Astrocyte (in vitro differentiated cells and primary cell): ENCODE measurements around the gene S100A14. TPM values are rescaled to one million over a fixed set of nuclear protein-coding genes. Genes with fewer than 3 reads are reported as not detected.

Experiments
- DNase-seq: peaks from one replicate; pipeline ENCODE4 v3.0.0-alpha.2; 2010; ENCODE audit warnings: low read depth
- FAIRE-seq: peaks from 2 replicates; lab custom pipeline; 2011; peaks lifted over from hg19 to GRCh38; lab: Jason Lieb, UNC
- H2AFZ ChIP-seq: 2 replicates; pipeline ENCODE4 v1.6.0; 2012; ENCODE audit warnings: low read depth, low read length, inconsistent platforms
- H3K27ac ChIP-seq: 2 replicates; pipeline ENCODE4 v1.5.1; 2011; ENCODE audit warnings: low read depth, low read length, inconsistent platforms
- H3K27me3 ChIP-seq: 2 replicates; pipeline ENCODE4 v1.6.0; 2011; ENCODE audit warnings: low read length, inconsistent platforms; ENCODE audit not compliant: insufficient read depth
- H3K36me3 ChIP-seq: 2 replicates; pipeline ENCODE4 v1.5.1; 2011; ENCODE audit warnings: low read length, inconsistent platforms; ENCODE audit not compliant: insufficient read depth
- H3K4me1 ChIP-seq: 2 replicates; pipeline ENCODE4 v1.5.1; 2011; ENCODE audit warnings: low read length, inconsistent platforms; ENCODE audit not compliant: insufficient read depth
- H3K4me2 ChIP-seq: 2 replicates; pipeline ENCODE4 v1.6.0; 2012; ENCODE audit warnings: low read length, inconsistent platforms
- H3K4me3 ChIP-seq: 2 replicates; pipeline ENCODE4 v1.5.1; 2011; ENCODE audit warnings: low read depth, mild to moderate bottlenecking, low read length, inconsistent platforms; ENCODE audit not compliant: insufficient read depth
- H3K79me2 ChIP-seq: 2 replicates; pipeline ENCODE4 v1.6.0; 2012; ENCODE audit warnings: mild to moderate bottlenecking, low read length, inconsistent platforms; ENCODE audit not compliant: insufficient read depth
- H3K9ac ChIP-seq: 2 replicates; pipeline ENCODE4 v1.6.0; 2012; ENCODE audit warnings: mild to moderate bottlenecking, low read length, inconsistent platforms
- H3K9me3 ChIP-seq: 2 replicates; pipeline ENCODE4 v1.5.1; 2012; ENCODE audit warnings: low read depth, mild to moderate bottlenecking, low read length, inconsistent platforms; ENCODE audit not compliant: insufficient read depth
- H4K20me1 ChIP-seq: 2 replicates; pipeline ENCODE4 v1.6.0; 2012; ENCODE audit warnings: low read length, inconsistent platforms; ENCODE audit not compliant: insufficient read depth
- H3K27ac Mint-ChIP-seq: one replicate; pipeline ENCODE4 v1.8.0; 2021; ENCODE audit warnings: mild to moderate bottlenecking, mixed read lengths; ENCODE audit not compliant: unreplicated experiment
- H3K27me3 Mint-ChIP-seq: one replicate; pipeline ENCODE4 v1.8.0; 2021; ENCODE audit warnings: low read depth, mixed read lengths; ENCODE audit not compliant: unreplicated experiment
- H3K36me3 Mint-ChIP-seq: one replicate; pipeline ENCODE4 v1.8.0; 2021; ENCODE audit warnings: low read depth, mixed read lengths; ENCODE audit not compliant: unreplicated experiment
- H3K4me1 Mint-ChIP-seq: one replicate; pipeline ENCODE4 v1.8.0; 2021; ENCODE audit warnings: low read depth, mixed read lengths; ENCODE audit not compliant: unreplicated experiment
- H3K4me3 Mint-ChIP-seq: one replicate; pipeline ENCODE4 v1.8.0; 2021; ENCODE audit warnings: mild to moderate bottlenecking, moderate library complexity, mixed read lengths; ENCODE audit not compliant: unreplicated experiment
- H3K9me3 Mint-ChIP-seq: one replicate; pipeline ENCODE4 v1.8.0; 2021; ENCODE audit warnings: mild to moderate bottlenecking, mixed read lengths; ENCODE audit not compliant: unreplicated experiment
- CTCF ChIP-seq: IDR thresholded peaks from 2 replicates; pipeline ENCODE4 v1.5.1; 2011; ENCODE audit warnings: low read depth, mild to moderate bottlenecking, inconsistent platforms, low read length, moderate library complexity; ENCODE audit not compliant: insufficient read depth
- EZH2 ChIP-seq: IDR thresholded peaks from 2 replicates; pipeline ENCODE4 v1.6.1; 2012; ENCODE audit warnings: mild to moderate bottlenecking, low read length, inconsistent platforms; ENCODE audit not compliant: insufficient read depth
- total RNA-seq: library from RNA; stranded (reverse); gene quantifications from 2 replicates; pipeline ENCODE4 v1.2.1, GENCODE V29; 2021

The S100A14 gene
- total RNA-seq, 1 donor from 2014 or later: 0.57 TPM

DNA sequence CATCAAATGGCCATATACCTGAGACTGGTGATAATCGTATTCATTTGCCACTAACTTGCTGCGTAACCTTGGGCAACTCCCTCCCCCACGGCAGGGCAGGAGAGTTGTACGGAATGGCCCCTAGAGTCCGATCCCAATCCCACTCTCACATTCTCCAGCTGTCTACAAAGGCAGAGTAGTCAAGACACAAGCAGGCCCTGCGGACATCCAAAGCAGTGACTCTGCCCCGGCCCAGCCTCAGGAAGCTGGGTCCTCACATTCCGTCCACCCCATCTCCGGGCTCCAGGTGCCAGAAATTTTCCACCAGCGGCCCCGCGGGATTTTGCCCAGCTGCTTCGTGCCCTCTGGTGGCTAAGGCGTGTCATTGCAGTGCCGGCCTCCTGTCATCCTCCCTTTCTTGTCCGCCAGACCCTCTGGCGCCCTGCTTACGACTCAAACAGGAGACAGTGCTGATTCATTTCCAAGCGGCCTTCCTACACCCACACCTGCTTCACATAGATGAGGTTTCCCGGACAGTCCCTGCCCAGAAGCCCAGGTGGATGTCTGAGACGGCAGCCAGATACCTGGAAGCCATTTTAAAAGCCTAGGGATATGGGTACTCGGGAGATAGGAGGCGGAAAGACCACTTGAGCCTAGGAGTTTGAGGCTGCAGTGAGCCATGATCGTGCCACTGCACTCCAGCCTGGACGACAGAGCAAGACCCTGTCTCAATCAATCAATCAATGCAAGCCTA, 47.6 kb downstream of the S100A14 start:
- Histone ChIP-seq H3K79me2 (no peaks in the 10 kb centered on the region), H3K27me3 (no peaks in the 10 kb centered on the region), H3K9ac (peak overlapping the region; percentile 82), H2AFZ (peak overlapping the region; percentile 80), H4K20me1 (no peaks in the 10 kb centered on the region), H3K36me3 (no peaks in the 10 kb centered on the region), H3K27ac (peak overlapping the region; percentile 100), H3K4me2 (peak overlapping the region; percentile 71), H3K4me1 (peaks cover 60% of the 10 kb centered on the region), H3K9me3 (no peaks in the 10 kb centered on the region), H3K4me3 (peak overlapping the region; percentile 8)
- Mint-ChIP-seq H3K27me3 (no peaks in the 10 kb centered on the region), H3K4me3 (peak overlapping the region; percentile 22), H3K4me1 (peaks cover 40% of the 10 kb centered on the region), H3K36me3 (peaks cover 1% of the 10 kb centered on the region), H3K27ac (peak overlapping the region; percentile 98), H3K9me3 (no peaks in the 10 kb centered on the region)
- FAIRE-seq (no peak), DNase-seq (peak; percentile 75)
- TF ChIP-seq CTCF (peak; percentile 95), EZH2 (no peak)

DNA sequence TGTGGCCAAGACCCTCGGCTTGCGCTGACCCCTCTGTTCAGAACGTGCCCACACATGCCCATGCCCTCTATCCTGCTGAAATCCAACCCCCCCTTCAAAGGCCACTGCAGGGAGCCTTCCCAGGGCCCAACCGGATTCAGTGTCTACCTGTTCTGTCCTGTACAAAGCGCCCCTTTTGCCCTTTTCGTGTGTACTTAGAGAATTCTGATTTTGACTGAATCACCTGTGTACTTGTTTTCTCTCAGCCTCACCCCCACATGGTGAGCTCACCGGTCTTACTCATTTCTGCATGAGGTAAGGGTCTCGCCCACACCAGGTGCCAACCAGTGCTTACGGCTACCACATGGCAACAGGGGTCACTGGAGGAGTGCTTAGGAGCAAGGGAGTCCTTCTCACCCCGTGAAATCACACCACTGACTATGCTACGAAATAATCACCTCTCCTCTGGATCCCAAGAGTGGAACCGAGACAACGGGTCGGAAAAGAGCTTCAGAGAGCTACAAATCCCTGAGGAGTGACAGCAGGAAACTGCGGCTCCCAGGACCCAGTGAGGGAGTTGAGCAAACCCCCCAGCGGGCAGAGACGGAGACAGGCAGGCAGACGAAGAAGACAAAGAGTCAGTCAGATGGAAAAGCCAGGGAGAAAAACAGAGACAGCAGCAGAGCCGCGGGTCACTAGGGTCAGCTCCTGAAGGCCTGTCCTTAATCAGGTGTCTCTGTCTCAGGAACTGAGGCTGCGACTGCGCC, 48.3 kb downstream of the S100A14 start:
- no peaks in the 10 kb centered on the region for H3K27me3 ChIP-seq
- H3K9ac ChIP-seq: peak overlapping the region; percentile 82
- Mint-ChIP-seq H3K9me3 (no peaks in the 10 kb centered on the region), H3K36me3 (peaks cover 1% of the 10 kb centered on the region), H3K27ac (peak overlapping the region; percentile 98), H3K4me3 (peak overlapping the region; percentile 22), H3K27me3 (no peaks in the 10 kb centered on the region), H3K4me1 (peaks cover 34% of the 10 kb centered on the region)
- peak; percentile 65 for DNase-seq
- peak overlapping the region; percentile 71 for H3K4me2 ChIP-seq
- H3K27ac ChIP-seq: peak overlapping the region; percentile 100
- no peaks in the 10 kb centered on the region for H3K36me3 ChIP-seq
- peak overlapping the region; percentile 8 for H3K4me3 ChIP-seq
- FAIRE-seq: no peak
- H4K20me1 ChIP-seq: no peaks in the 10 kb centered on the region
- no peaks in the 10 kb centered on the region for H3K79me2 ChIP-seq
- H3K9me3 ChIP-seq: no peaks in the 10 kb centered on the region
- no peak for TF ChIP-seq CTCF
- TF ChIP-seq EZH2: no peak
- peak overlapping the region; percentile 80 for H2AFZ ChIP-seq
- H3K4me1 ChIP-seq: peaks cover 53% of the 10 kb centered on the region
